ENCODE data around the gene ZNF107. TPM values are rescaled to one million over a fixed set of nuclear protein-coding genes. Genes with fewer than 3 reads are reported as not detected.
"Not testable (repeated sequence)": the region's sequence is repeated elsewhere in the genome, so short reads cannot be mapped to it uniquely, and the experiment has no call there.

Gene ZNF107
- total RNA-seq, 1 donor from 2014 or later: 7.4 TPM

GRCh38 chr7:64733550-64734240 is 67.8 kb downstream of the ZNF107 start:
- no peak for DNase-seq (ENCODE audit: low read depth)

- no peak for DNase-seq (ENCODE audit: low read depth)
Measured at GRCh38 chr7:64736575-64736974, 70.6 kb downstream of the ZNF107 start.

DNA sequence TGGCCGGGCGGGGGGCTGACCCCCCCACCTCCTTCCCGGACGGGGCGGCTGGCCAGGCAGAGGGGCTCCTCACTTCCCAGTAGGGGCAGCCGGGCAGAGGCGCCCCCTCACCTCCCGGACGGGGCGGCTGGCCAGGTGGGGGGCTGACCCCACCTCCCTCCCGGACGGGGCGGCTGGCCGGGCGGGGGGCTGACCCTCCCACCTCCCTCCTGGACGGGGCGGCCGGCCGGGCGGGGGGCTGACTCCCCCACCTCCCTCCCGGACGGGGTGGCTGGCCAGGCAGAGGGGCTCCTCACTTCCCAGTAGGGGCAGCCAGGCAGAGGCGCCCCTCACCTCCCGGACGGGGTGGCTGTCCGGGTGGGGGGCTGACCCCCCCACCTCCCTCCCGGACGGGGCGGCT is 72.5 kb downstream of the ZNF107 start:
- not testable (repeated sequence) for DNase-seq (ENCODE audit: low read depth)

- DNase-seq (ENCODE audit: low read depth): not testable (repeated sequence)
Measured at GRCh38 chr7:64738953-64739352, 73.0 kb downstream of the ZNF107 start.

GRCh38 chr7:64744680-64745079 is 78.7 kb downstream of the ZNF107 start:
- peak; percentile 40 for DNase-seq (ENCODE audit: low read depth)

GRCh38 chr7:64747802-64748201 is 81.9 kb downstream of the ZNF107 start:
- no peak for DNase-seq (ENCODE audit: low read depth)

- no peak for DNase-seq (ENCODE audit: low read depth)
Measured at GRCh38 chr7:64753032-64753431, 87.1 kb downstream of the ZNF107 start.

DNA sequence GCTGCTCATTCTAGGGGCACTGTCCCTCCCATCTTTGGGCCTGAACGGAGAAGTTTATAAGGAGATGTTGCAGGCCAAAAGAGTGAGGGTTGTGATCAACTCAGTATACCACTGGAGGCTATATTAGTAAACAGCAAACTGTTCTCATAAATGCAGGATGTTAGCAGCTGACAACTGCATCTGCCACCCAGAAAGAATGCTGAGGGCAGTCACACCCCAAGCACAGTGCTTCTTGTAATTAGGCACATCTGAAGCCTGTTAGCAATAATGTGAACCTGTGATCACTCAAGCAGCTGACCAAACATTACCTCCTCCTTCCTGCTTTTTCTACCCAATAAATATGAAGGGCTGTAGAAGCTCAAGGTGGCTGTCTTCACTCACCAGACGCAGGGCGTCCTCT is 89.9 kb downstream of the ZNF107 start:
- peak; percentile 70 for DNase-seq (ENCODE audit: low read depth)

DNA sequence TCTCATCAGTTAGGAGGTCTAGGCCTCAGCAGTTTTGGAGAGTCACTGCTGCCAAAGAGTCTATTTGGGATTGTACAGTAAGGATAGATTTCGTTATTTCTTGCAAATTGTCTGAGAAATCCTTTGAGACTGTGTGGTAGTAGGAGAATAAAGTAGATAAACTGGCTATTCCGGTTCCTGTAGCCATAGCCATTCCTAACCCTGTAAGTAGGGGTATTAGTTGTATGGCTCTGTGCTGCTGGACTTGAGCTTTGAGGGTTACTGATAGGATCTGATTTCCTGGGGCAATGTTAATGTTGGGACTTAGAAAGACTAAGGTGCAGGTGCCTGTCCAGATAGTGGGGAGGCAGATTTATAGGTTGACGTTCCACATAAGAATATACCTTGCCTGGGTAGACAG is 92.2 kb downstream of the ZNF107 start:
- DNase-seq (ENCODE audit: low read depth): no peak

Small RNA genes within 50 kb of the gene (microRNA-seq; reads per million reads assigned to microRNA genes)
- not detected for gene MIR6839

Other genes starting within 250 kb of the ZNF107 start
- 40.6 and 44.6 TPM in 2 replicates for gene ZNF680, start 103.1 kb upstream of the ZNF107 start, total RNA-seq
- 19.1 and 30.6 TPM in 2 replicates for gene ZNF138, start 128.3 kb downstream of the ZNF107 start, total RNA-seq
- gene ZNF273, start 237.1 kb downstream of the ZNF107 start, total RNA-seq: 3.9 and 5.1 TPM in 2 replicates

Measured in myocyte (in vitro differentiated cells).